Measurements from ENCODE around the gene SLC28A2. TPM values are rescaled to one million over a fixed set of nuclear protein-coding genes. Genes with fewer than 3 reads are reported as not detected.

SLC28A2 gene
- total and polyA plus RNA-seq, 9 of the 15 experiments (the other 6 are each of a cell fraction or from before 2014, with no cell fraction given), result 0.03 to 0.04 TPM; not detected in 7

- TF ChIP-seq ELF2 (CRISPR knock-in tag; IDR thresholded peaks at IDR 0.05), result no peak
- no peak for TF ChIP-seq HES1 (IDR thresholded peaks at IDR 0.05; ENCODE audit: low read depth)
- peak; percentile 55 for TF ChIP-seq REST (IDR thresholded peaks at IDR 0.05; ENCODE audit: borderline replicate concordance)
- TF ChIP-seq REST (CRISPR knock-in tag; IDR thresholded peaks at IDR 0.05; ENCODE audit: low read depth), result no peak
- no peak for TF ChIP-seq FOXJ2 (tag; IDR thresholded peaks at IDR 0.05)
- no peak for TF ChIP-seq ASH1L (IDR thresholded peaks at IDR 0.05; ENCODE audit: borderline replicate concordance, low read depth, partially characterized antibody)
- no peak for TF ChIP-seq MXD1 (CRISPR knock-in tag; IDR thresholded peaks at IDR 0.05; ENCODE audit: borderline replicate concordance, poor library complexity, severe bottlenecking)
- TF ChIP-seq NFYB (IDR thresholded peaks at IDR 0.05; ENCODE audit: extremely low read depth, insufficient read length), result no peak
- no peak for TF ChIP-seq ELK1 (CRISPR knock-in tag; IDR thresholded peaks at IDR 0.05)
- peak in 1 of 2 experiments; percentile 42; a peak in 2 of 4 replicates for TF ChIP-seq RAD21 (CRISPR knock-in tag; conservative IDR thresholded peaks at IDR 0.05 in 1 of 2, IDR thresholded peaks at IDR 0.05 in 1 of 2)
- TF ChIP-seq HMG20A (CRISPR knock-in tag; conservative IDR thresholded peaks at IDR 0.05), result no peak
Observed at GRCh38 chr15:45314960-45315359, 62.9 kb downstream of the SLC28A2 start (continued).
